Left lobe of liver (tissue), 2 donors: ENCODE results near the gene GGTLC2. TPM values are rescaled to one million over a fixed set of nuclear protein-coding genes. Genes with fewer than 3 reads are reported as not detected.
"Not testable (repeated sequence)": the region's sequence is repeated elsewhere in the genome, so short reads cannot be mapped to it uniquely, and the experiment has no call there.

Experiments used
- ATAC-seq: fragments of 200-7000 bp; cut with Tn5 transposase; one replicate; pipeline ENCODE4 v1.9.1; 2020; ENCODE audit warnings: mild to moderate bottlenecking, moderate library complexity
- DNase-seq: peaks from one replicate; pipeline ENCODE4 v3.0.0-alpha.2; 2020; ENCODE audit warnings: low spot score
- total RNA-seq: library from RNA; stranded (reverse); gene quantifications from one replicate; pipeline ENCODE4 v1.2.1, GENCODE V29; 2021
- donor health status: DM: no; HTN: no; CAD: no; lungs with moderate emphysema.
- donor health status: DM: no; HTN: yes; CAD: no.

The GGTLC2 gene
- not detected for total RNA-seq

GRCh38 chr22:22644314-22644713 lies at the start of gene GGTLC2:
Gene GGTLC2 (plus strand): TSS chr22:22644614. CDS start chr22:22646346, 1,732 bp downstream.
- not testable (repeated sequence) for ATAC-seq

GRCh38 chr22:22595001-22595835 lies 49.2 kb upstream of the GGTLC2 start:
- DNase-seq (no peak), ATAC-seq (no peak)

More at GRCh38 chr22:22644314-22644713, at the start of gene GGTLC2:
- DNase-seq: not testable (repeated sequence)

GRCh38 chr22:22598144-22598543 lies 46.3 kb upstream of the GGTLC2 start:
- no peak for DNase-seq
- ATAC-seq: no peak

- ATAC-seq (no peak), DNase-seq (no peak)
Observed at GRCh38 chr22:22599248-22599647, 45.2 kb upstream of the GGTLC2 start.

- ATAC-seq: no peak
- no peak for DNase-seq
Observed at GRCh38 chr22:22600531-22601261, 43.7 kb upstream of the GGTLC2 start.

- DNase-seq: no peak
- no peak for ATAC-seq
Observed at GRCh38 chr22:22603470-22603947, 40.9 kb upstream of the GGTLC2 start.

- no peak for DNase-seq
- ATAC-seq: no peak
Observed at GRCh38 chr22:22604326-22605073, 39.9 kb upstream of the GGTLC2 start.

GRCh38 chr22:22605074-22605404 lies 39.4 kb upstream of the GGTLC2 start:
- ATAC-seq (no peak), DNase-seq (no peak)

GRCh38 chr22:22608022-22608421 lies 36.4 kb upstream of the GGTLC2 start:
- ATAC-seq, DNase-seq: not testable (repeated sequence)

- no peak for ATAC-seq
- no peak for DNase-seq
Observed at GRCh38 chr22:22609291-22609690, 35.1 kb upstream of the GGTLC2 start.

GRCh38 chr22:22612516-22612915 lies 31.9 kb upstream of the GGTLC2 start:
- ATAC-seq (no peak), DNase-seq (no peak)

- DNase-seq: no peak
- ATAC-seq: no peak
Observed at GRCh38 chr22:22614065-22614464, 30.3 kb upstream of the GGTLC2 start.

- ATAC-seq: no peak
- DNase-seq: no peak
Observed at GRCh38 chr22:22616636-22617035, 27.8 kb upstream of the GGTLC2 start.

- ATAC-seq (no peak), DNase-seq (no peak)
Observed at GRCh38 chr22:22618448-22618847, 26.0 kb upstream of the GGTLC2 start.

- ATAC-seq: no peak
- no peak for DNase-seq
Observed at GRCh38 chr22:22618923-22619322, 25.5 kb upstream of the GGTLC2 start.

- ATAC-seq: no peak
Observed at GRCh38 chr22:22619765-22620414, 24.5 kb upstream of the GGTLC2 start.

GRCh38 chr22:22628546-22629495 lies 15.6 kb upstream of the GGTLC2 start:
- ATAC-seq, DNase-seq: not testable (repeated sequence)

More at GRCh38 chr22:22619765-22620414, 24.5 kb upstream of the GGTLC2 start:
- no peak for DNase-seq

GRCh38 chr22:22631223-22631652 lies 13.2 kb upstream of the GGTLC2 start:
- ATAC-seq, DNase-seq: not testable (repeated sequence)

GRCh38 chr22:22632226-22632625 lies 12.2 kb upstream of the GGTLC2 start:
- ATAC-seq, DNase-seq: not testable (repeated sequence)
